HG03342 (cell line): ENCODE measurements around the gene OIT3.

Source experiments
- ATAC-seq: cut with Tn5 transposase; IDR thresholded peaks from one replicate; pipeline ENCODE4 v1.9.1; 2021; ENCODE audit warnings: mild to moderate bottlenecking, moderate library complexity; ENCODE audit not compliant: unreplicated experiment

OIT3 gene

GRCh38 chr10:72951760-72952159 lies 58.2 kb downstream of the OIT3 start:
- no peak for ATAC-seq

- ATAC-seq = no peak
Observed at GRCh38 chr10:72952189-72952588, 58.6 kb downstream of the OIT3 start.

- no peak for ATAC-seq
Observed at GRCh38 chr10:72952642-72953158, 59.2 kb downstream of the OIT3 start.

- ATAC-seq = no peak
Observed at GRCh38 chr10:72953687-72954086, 60.1 kb downstream of the OIT3 start.

GRCh38 chr10:72954230-72954595 lies 60.7 kb downstream of the OIT3 start:
- ATAC-seq = no peak

GRCh38 chr10:72954596-72955554 lies 61.3 kb downstream of the OIT3 start, which contains the start of gene PLA2G12B:
PLA2G12B (minus strand) TSS chr10:72954806; CDS start chr10:72954685, 121 bp downstream.
- no peak for ATAC-seq

- ATAC-seq = no peak
Observed at GRCh38 chr10:72956001-72956400, 62.5 kb downstream of the OIT3 start.

GRCh38 chr10:72976886-72977285 lies 83.3 kb downstream of the OIT3 start:
- ATAC-seq = no peak

GRCh38 chr10:72979709-72980108 lies 86.2 kb downstream of the OIT3 start:
- ATAC-seq = no peak

GRCh38 chr10:72980348-72980747 lies 86.8 kb downstream of the OIT3 start:
- no peak for ATAC-seq

GRCh38 chr10:72981028-72981881 lies 87.7 kb downstream of the OIT3 start:
- no peak for ATAC-seq

- no peak for ATAC-seq
Observed at GRCh38 chr10:72981882-72982529, 88.5 kb downstream of the OIT3 start.
